HepG2 (cell line): ENCODE results near the gene ADCY9. TPM values are rescaled to one million over a fixed set of nuclear protein-coding genes. Genes with fewer than 3 reads are reported as not detected.

Source experiments
- AHDC1 ChIP-seq: sonication (generic); formaldehyde crosslinking; IDR thresholded peaks from 2 replicates; pipeline ENCODE4 v1.5.1; 2020; ENCODE audit warnings: mild to moderate bottlenecking, missing genetic modification reagents, borderline replicate concordance
- CCAR2 ChIP-seq: fragments of 200-400 bp; formaldehyde crosslinking; optimal IDR thresholded peaks from 2 replicates; pipeline ENCODE3; 2018; ENCODE audit warnings: low read depth, mild to moderate bottlenecking, low read length, moderate library complexity
- CEBPB ChIP-seq: IDR thresholded peaks from 2 replicates; pipeline ENCODE4 v1.6.1; 2011; ENCODE audit warnings: low read depth, low read length, improper control_type of control experiment, borderline replicate concordance
- CEBPG ChIP-seq: IDR thresholded peaks from 2 replicates; pipeline ENCODE4 v1.6.1; 2016
- FOXC1 ChIP-seq: sonication (generic); formaldehyde crosslinking; IDR thresholded peaks from 2 replicates; pipeline ENCODE4 v1.8.0; 2022; ENCODE audit warnings: mild to moderate bottlenecking, missing genetic modification reagents, borderline replicate concordance
- HOXA7 ChIP-seq: sonication (generic); formaldehyde crosslinking; IDR thresholded peaks from 2 replicates; pipeline ENCODE4 v1.8.1; 2022; ENCODE audit warnings: mild to moderate bottlenecking, missing genetic modification reagents, moderate library complexity
- IKZF1 ChIP-seq: fragments of 450-650 bp; IDR thresholded peaks from 2 replicates; pipeline ENCODE4 v1.7.1; 2016
- JUN ChIP-seq: sonication (generic); formaldehyde crosslinking; IDR thresholded peaks from 2 replicates; pipeline ENCODE4 v1.4.0; 2020; ENCODE audit warnings: mild to moderate bottlenecking, missing genetic modification reagents
- MED8 ChIP-seq: sonication (generic); formaldehyde crosslinking; IDR thresholded peaks from 2 replicates; pipeline ENCODE4 v1.8.1; 2023; ENCODE audit warnings: mild to moderate bottlenecking, missing genetic modification reagents; ENCODE audit not compliant: insufficient replicate concordance
- NR1H2 ChIP-seq: sonication (generic); formaldehyde crosslinking; IDR thresholded peaks from 2 replicates; pipeline ENCODE4 v1.8.1; 2022; ENCODE audit warnings: low read depth, missing genetic modification reagents, borderline replicate concordance
- NR2F2 ChIP-seq: IDR thresholded peaks from 2 replicates; pipeline ENCODE4 v1.6.1; 2012; ENCODE audit warnings: low read depth, inconsistent platforms, borderline replicate concordance
- PHF20 ChIP-seq: sonication (generic); formaldehyde crosslinking; IDR thresholded peaks from 2 replicates; pipeline ENCODE4 v1.5.0; 2020; ENCODE audit warnings: mild to moderate bottlenecking, missing genetic modification reagents
- PPARG ChIP-seq: conservative IDR thresholded peaks from 2 replicates; pipeline ENCODE4 v1.6.1; 2016; ENCODE audit warnings: missing biosample characterization, missing genetic modification reagents
- PRDM4 ChIP-seq: sonication (generic); formaldehyde crosslinking; IDR thresholded peaks from 2 replicates; pipeline ENCODE4 v1.9.0; 2021; ENCODE audit warnings: missing genetic modification reagents, borderline replicate concordance
- SIX4 ChIP-seq: sonication (generic); formaldehyde crosslinking; IDR thresholded peaks from 2 replicates; pipeline ENCODE4 v1.4.0; 2020; ENCODE audit warnings: missing genetic modification reagents
- XBP1 ChIP-seq: sonication (generic); formaldehyde crosslinking; IDR thresholded peaks from 2 replicates; pipeline ENCODE4 v1.5.0; 2020; ENCODE audit warnings: missing genetic modification reagents
- YEATS2 ChIP-seq: sonication (generic); formaldehyde crosslinking; IDR thresholded peaks from 2 replicates; pipeline ENCODE4 v1.4.0; 2020; ENCODE audit warnings: missing genetic modification reagents, borderline replicate concordance
- ZBTB42 ChIP-seq: sonication (generic); formaldehyde crosslinking; IDR thresholded peaks from 2 replicates; pipeline ENCODE4 v1.5.0; 2020; ENCODE audit warnings: mild to moderate bottlenecking, missing genetic modification reagents
- ZFX ChIP-seq: sonication (generic); formaldehyde crosslinking; IDR thresholded peaks from 2 replicates; pipeline ENCODE4 v1.4.0; 2020; ENCODE audit warnings: mild to moderate bottlenecking, low read depth, missing genetic modification reagents, moderate library complexity
- ZNF230 ChIP-seq: sonication (generic); formaldehyde crosslinking; IDR thresholded peaks from 2 replicates; pipeline ENCODE4 v1.4.0; 2020; ENCODE audit warnings: mild to moderate bottlenecking, missing genetic modification reagents
- ZNF260 ChIP-seq: sonication (generic); formaldehyde crosslinking; IDR thresholded peaks from 2 replicates; pipeline ENCODE4 v1.4.0; 2020; ENCODE audit warnings: missing genetic modification reagents, low read depth, mild to moderate bottlenecking, borderline replicate concordance
- ZNF484 ChIP-seq: sonication (generic); formaldehyde crosslinking; IDR thresholded peaks from 2 replicates; pipeline ENCODE4 v1.5.1; 2020; ENCODE audit warnings: mild to moderate bottlenecking, low read depth, missing genetic modification reagents, borderline replicate concordance
- ZNF747 ChIP-seq: sonication (generic); formaldehyde crosslinking; IDR thresholded peaks from 2 replicates; pipeline ENCODE4 v1.8.1; 2023; ENCODE audit warnings: missing genetic modification reagents, mild to moderate bottlenecking, borderline replicate concordance
- polyA plus RNA-seq, 8 experiments: library from polyadenylated mRNA; depleted of rRNA in 3 of 8; stranded (reverse) in 7 of 8; unstranded in 1 of 8; fragments of >200 nt; fragmentation: Illumina TruSeq in 4 of 8; extraction: Trizol in 4 of 8; gene quantifications; 2 replicates each; pipeline versions ENCODE4 v1.2.1 to v1.2.3, GENCODE V29; 2011 to 2016; ENCODE audit warnings: low read depth in 4 of 8, missing spikeins in 1 of 8, mixed read lengths in 1 of 8; ENCODE audit not compliant: insufficient read depth in 1 of 8
- total RNA-seq, 5 experiments: library from RNA; depleted of rRNA; stranded (reverse); fragments of >200 nt; fragmentation: Illumina TruSeq; extraction: Trizol; gene quantifications; 2 replicates each; pipeline ENCODE4 v1.2.3, GENCODE V29; 2016; ENCODE audit warnings: low read depth in 1 of 5

ADCY9 gene
- total and polyA plus RNA-seq, 2 of the 13 experiments (the other 11 are each of a cell fraction or from before 2014, with no cell fraction given), result 11.2 to 13.9 TPM

GRCh38 chr16:4116325-4117249 lies at the start of gene ADCY9 (continued):
- TF ChIP-seq ZBTB42 (CRISPR knock-in tag), result no peak
- no peak for TF ChIP-seq CEBPB
- no peak for TF ChIP-seq IKZF1
- TF ChIP-seq NR2F2, result no peak
- no peak for TF ChIP-seq YEATS2 (CRISPR knock-in tag)
- TF ChIP-seq CEBPG, result no peak
- TF ChIP-seq ZNF260 (CRISPR knock-in tag), result no peak
- 0 out of 2 replicates have a peak, but pooled peaks have one; percentile 40 for TF ChIP-seq PHF20 (CRISPR knock-in tag)
- TF ChIP-seq SIX4, result no peak
- peak; percentile 71; the same call in 1 of the 2 replicates for TF ChIP-seq ZNF230 (CRISPR knock-in tag)
- TF ChIP-seq AHDC1 (CRISPR knock-in tag), result no peak
- TF ChIP-seq MED8 (CRISPR knock-in tag), result no peak
- TF ChIP-seq HOXA7 (CRISPR knock-in tag), result no peak
- TF ChIP-seq FOXC1 (CRISPR knock-in tag), result peak; percentile 48
- TF ChIP-seq PRDM4 (CRISPR knock-in tag), result no peak
- no peak for TF ChIP-seq ZNF484 (CRISPR knock-in tag)
- TF ChIP-seq XBP1, result no peak
- TF ChIP-seq NR1H2 (CRISPR knock-in tag), result no peak
- TF ChIP-seq CCAR2, result no peak
- TF ChIP-seq JUN, result no peak
- peak; percentile 89 for TF ChIP-seq ZFX (CRISPR knock-in tag)
- no peak for TF ChIP-seq PPARG (CRISPR knock-in tag)
- TF ChIP-seq ZNF747 (CRISPR knock-in tag), result 0 out of 2 replicates have a peak, but pooled peaks have one; percentile 59
